ENCODE results near the gene NKX2-1.
"Not testable (repeated sequence)": the region's sequence is repeated elsewhere in the genome, so short reads cannot be mapped to it uniquely, and the experiment has no call there.

Gene NKX2-1

DNA sequence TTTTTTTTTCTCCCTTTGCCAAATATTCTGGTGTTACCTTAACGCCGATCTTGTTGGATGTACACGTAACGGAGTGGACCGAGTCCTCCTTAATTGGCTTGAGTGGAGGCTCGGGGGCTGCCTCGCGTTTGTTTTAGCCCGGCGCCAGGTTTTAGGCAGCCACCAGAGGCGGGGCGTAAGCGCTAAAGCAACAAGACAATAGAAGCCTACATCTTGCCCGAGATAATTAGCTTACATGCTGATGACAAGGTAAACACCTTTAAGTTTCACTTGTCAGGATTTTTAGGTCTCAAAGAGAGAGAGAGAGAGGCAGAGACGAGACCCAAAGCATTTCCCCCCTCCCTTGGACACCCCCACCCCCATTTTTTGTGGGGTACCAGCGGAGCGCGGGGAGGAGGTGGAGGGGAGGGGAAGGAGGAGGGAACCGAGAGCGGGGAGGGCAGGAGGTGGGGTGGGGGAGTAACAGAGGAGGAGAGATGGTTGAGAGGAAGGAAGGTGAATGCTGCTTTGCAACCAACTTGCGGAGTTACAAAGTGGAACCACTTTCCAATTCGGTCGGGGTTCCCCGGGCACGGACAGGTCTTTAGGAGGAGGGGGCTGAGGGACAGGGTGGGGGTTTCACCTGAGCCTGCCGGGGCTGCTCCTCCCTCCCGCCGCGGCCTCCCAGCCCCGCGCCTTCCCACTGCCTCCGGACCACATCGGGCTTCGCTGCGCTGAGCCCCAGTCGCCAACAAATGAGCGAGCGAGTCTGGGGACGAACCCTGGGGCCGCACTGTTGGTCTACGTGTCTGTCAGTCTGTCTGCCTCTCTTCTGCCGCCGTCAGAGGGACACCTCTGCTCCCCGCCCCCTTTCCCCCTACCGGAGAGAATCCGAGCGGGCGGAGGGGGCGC lies at the start of gene NKX2-1:
Gene NKX2-1, minus strand, starts transcription at position 802 of the 891 bp plus-strand sequence. Its CDS starts 103 bp downstream, at position 699.
- no peak for DNase-seq (ENCODE audit: low spot score)

DNA sequence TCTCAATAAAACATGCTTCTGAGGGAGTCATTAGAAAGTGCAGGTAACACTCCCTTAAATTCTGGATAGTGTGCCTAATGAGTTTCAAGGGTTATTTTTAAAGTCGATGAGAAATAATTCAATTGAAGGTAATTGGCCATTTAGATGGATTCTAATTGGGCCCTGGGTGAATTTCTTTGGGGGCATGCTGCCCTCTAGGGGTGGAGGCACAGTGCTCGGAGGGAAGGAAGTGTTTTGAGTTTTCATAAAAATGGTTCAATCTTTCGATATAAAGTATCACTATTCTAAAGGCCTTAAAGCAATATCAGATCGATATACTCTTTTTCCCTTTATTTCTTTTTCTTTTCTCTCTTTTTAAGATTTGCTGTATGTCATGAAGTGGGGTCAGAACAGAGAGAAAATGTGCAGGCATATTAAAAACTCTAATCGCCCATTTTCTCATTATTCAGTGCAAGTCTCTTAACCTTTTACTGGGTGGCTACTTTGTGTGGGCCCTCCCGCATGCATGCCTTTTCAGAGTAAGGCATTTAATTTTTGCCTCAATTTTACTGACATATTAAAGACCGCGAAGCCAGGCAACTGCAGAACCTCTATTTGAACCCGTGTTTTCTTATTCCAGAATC lies 36.9 kb upstream of the NKX2-1 start:
- peak; percentile 42 for DNase-seq (ENCODE audit: low spot score)

DNA sequence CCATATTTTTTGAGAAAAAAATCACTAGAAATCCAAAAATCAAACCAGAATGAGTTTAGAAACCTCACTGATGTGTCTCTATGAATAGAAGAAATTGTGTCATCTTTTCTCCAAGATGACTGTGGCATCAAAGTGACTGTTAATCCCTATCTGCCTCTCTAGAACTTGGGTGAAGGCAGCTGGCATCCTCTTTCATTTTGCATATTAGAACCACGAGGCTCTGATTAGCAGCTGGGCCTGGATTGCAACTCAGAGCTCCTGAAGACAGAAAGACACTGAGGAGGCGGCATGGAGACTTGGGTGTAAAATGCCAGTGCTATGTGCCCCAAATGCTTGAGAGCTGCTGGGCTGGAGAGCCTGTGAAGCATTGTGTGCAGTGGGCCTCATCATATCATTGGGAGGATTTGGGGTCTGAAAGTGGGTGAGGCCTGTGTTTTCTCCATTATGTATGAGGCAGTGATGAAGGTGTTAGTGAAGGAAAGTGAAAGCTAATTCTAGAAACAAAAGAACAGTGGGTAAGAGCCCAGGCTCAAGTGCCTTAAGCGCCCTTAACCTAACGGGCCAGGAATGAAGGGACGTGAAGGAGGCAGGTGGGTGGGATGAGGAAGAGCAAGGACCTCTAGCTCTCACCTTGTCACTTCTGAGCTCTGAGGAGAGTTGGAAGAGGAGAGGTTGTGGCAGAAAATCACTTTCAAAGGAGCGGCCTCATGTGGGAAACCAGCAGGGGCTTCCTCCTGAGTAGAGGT lies 36.1 kb upstream of the NKX2-1 start:
- DNase-seq (ENCODE audit: low spot score), result no peak

DNA sequence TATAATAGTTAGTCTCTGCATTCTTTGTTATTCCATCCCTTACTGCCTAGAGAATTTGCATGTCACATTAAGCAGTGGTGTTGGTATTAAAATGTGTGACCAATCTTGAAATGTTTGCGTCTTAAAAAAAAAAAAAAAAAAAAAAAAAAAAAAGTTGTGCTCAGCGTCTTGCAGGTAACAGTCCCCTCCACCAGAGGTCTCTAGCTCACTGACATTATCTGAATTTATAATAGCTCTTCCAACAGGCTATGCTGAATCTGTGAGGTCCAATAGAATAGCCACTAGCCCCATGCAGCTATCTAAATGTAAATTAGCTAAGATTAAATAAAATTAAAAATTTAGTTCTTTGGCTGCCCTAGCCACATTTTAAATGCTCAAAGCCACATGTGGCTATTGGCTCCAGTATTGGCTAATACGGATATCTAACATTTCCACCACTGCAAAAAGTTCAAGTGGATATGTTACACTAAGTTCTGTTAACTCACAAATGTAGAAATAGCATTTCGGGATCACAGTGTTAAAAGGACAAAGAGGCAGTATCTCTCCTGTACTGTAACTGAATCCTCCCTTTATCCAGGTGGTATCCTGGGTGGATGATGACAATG lies 33.7 kb upstream of the NKX2-1 start:
- peak; percentile 6 for DNase-seq (ENCODE audit: low spot score)

DNA sequence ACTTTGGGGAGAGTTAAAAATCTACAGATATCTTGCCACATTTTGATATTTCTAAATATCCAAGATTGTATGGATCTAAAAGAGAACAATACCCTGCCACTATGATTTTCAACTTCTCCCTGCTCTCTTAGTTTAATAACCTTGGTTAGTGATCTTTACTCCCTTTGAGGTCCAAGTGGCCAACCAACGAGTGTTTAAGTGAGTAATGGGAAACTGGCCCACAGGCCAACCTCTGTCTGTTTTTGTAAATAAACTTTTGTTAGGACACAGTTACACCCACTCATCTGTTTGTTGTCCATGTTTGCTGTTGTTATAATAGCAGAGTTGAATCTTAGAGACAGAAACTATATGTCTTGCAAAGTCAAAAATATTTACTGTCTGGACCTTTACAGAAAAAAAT lies 30.9 kb upstream of the NKX2-1 start:
- DNase-seq (ENCODE audit: low spot score), result no peak

DNA sequence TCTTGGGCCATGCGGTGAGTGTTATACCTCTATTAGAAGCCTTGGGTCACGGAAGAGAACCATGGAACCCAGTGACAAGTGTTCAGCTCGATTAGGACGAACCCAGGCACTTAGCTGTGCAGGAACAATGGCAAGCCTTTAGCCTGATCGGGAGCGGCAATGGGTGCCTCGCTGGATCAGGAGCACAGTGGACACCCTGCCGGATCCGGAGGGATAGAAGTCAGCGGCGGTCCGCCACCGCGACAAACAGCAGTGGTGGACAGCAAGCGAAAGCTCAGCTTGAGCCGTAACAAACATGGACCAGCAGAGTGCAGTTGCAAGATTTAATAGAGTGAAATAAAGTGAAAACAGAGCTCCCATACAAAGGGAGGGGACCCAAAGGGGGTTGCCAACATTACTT lies 24.2 kb upstream of the NKX2-1 start:
- DNase-seq (ENCODE audit: low spot score), result not testable (repeated sequence)

DNA sequence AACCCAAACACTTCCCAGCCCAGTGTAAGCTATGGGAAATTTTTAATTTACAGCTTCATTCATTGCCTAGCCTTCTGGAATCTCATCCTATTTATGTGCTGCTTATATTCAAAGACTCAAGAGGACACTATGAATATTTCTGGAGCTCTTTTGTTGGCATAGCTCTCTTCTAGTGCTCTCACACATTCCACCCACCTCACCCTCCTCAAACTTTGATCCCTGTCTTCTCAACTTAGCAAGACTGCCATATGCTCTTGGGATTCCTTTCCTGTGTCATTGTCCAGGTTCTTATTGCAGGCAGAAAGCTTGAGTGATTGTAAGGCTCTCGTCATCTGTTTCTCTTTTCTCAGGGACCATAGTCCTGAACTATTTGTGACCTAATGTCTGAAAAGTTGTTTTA lies 18.0 kb upstream of the NKX2-1 start:
- DNase-seq (ENCODE audit: low spot score), result no peak

DNA sequence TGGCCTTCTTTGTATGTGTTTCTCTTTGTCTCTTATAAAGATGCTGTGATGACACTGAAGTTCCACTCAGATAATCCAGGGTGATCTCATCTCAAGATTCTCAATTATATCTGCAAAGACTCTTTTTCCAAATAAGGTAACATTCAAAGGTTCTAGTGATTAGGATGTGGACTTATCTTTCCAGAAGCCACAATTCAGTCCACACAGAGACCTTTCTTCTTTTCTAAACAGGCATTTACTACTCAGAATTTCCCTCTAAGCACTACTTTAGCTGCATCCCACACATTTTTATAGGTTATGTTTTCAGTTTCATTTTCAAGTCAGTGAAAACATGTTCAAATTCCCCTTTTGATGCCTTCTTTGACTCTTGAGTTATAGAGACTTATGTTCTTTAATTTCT lies 9.0 kb upstream of the NKX2-1 start:
- no peak for DNase-seq (ENCODE audit: low spot score)

DNA sequence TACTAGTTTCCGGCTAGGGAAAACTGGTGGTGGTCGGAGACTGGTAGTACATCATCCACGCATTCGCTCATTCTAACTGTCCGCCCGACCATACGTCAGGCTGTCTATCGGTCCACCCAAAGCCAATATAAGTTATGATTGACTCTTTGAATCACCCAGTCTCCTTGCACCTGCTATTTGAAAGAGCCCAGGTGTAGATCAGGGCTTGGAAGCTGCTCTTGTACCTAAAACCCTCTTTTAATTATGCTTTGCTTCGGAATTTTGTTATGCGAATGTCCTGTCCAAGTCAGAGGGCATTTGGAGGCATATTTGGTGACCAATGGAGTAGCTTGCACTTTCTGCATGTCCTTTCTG lies 5.7 kb upstream of the NKX2-1 start:
- DNase-seq (ENCODE audit: low spot score), result no peak

DNA sequence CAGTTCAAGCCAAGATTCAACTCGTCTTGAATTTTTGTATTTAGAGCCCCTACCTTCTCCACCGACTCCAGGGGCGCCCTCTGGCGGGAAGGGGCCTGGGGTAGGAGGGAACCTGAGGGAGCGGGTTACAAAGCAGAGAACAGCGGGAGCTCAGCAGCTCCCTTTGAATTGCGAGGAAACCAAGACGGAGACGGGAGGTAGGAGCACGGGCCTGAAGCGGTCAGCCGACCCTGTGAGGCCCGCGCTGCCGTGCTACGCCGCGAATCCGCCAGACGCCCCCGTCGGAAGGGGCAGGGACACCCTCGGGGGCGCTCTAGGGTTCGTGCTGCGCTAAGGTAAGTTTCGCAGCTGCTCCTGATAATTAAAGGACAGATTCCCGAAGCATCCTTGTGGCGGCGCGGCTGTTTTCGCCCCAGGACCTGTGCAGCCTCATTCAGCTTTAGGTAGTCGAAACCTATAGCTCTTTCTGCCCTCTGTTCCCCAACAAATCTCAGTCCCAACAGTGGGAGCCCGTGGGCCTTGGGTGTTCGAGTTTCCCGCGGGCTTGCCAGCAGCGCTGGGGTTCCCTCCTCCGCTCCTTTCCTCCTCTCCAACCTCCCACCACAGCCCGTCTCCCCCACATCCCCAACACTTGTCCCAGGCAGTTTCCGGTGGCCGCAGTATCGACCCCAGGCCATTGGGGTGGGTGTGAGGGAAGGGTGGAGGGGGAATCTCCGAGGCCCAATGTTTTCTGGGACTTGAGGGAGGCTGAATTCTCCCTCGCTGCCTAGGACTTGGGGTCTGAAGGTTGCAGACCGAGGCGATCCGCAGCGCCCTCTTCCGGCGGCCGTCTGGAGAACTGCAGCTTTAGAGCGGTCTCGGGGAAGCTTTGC lies 5.1 kb upstream of the NKX2-1 start:
- no peak for DNase-seq (ENCODE audit: low spot score)

DNA sequence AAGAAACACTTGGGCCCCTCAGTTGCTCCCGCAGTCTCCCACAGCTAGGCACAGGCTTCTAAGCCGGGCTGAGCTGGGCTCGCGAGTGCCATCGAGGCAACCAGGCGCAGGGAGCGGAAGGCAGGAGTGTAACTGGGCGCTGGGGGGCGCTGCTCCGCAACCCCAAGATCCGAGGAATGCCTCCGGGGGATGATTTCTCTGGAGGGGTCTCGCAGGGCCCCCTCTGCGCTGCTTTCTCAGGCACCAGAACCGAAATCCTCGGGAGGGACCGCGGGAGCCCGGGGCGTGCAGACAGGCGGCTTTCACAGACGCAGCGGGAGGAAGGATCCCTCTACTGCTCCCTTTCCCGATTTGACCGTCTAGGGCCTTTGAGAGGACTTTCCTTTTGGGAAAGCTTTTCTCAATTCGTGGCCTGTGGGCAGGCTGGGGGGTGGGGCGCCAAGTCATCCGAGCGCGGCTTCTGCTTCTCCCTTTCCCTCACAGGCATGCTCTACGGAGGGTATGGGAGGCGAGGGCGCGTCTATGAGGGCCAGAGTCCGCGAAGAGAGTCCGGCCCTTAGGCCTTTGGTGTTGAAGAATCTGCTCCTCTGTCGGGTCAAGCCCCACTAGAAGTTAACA lies 4.3 kb upstream of the NKX2-1 start:
- no peak for DNase-seq (ENCODE audit: low spot score)

DNA sequence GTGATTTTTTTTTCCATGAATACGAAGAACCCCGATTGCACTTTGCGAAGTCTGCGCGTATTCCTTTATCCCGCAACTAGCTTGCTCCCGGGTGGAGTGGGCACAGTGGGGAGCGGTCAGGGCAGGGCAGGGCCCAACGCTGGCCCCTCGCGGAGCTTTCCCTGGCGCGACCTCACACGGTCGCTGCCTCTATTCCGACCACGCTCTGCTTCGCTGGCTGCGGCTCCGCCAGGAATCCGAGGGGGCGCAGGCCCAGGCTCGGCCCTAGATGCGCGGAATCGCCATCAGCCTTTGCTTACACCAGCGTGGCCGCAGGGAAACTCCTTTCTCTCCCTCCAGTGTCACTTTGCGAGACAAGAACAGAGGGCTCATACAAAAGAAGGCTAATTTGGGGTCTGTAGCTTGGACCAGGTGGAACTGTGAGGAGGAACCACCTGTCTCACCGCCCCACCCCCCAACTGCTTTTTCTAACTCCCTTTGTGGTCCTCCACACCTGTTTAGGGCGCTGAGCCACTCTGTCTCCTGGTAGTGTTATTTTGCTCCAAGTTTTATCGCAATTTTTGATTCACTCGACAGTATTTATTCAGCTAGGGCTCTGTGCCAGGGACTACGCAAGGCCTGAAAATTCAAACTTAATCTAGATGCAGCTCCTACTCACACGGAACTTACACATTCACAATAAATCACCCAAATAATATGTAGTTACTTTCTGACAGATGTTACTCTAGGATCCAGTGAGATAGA lies 3.1 kb upstream of the NKX2-1 start:
- DNase-seq (ENCODE audit: low spot score), result no peak

DNA sequence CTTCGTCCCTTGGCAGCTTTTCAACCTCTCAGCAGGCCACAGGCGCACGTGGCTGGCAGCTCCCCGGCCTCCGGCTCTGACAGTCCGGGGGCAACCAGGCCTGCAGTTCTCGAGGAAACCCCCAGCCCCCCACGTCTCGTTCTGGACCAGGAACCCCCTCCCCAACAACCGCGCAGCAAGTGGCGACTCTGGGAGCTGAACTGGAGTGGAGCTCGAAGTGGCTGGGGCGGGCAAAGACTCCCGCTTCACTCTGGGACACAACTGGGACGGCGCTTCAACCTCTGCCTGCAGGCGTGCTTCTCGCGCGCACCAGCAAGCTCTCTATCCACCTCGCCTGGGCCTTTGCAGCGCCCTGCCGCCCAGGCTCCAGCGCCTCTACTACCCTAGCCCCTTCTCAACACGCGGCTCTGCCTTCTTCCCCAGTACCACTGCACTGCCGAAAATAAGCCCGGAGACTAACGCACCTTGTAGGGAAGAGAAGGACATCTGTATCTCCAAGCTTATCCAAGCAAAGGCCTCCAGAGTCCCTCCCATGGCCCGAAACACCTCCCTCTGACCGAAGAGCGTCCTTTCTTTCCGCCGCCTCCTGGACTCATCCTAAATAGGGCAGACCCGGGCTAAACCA lies 2.4 kb upstream of the NKX2-1 start:
- no peak for DNase-seq (ENCODE audit: low spot score)

DNA sequence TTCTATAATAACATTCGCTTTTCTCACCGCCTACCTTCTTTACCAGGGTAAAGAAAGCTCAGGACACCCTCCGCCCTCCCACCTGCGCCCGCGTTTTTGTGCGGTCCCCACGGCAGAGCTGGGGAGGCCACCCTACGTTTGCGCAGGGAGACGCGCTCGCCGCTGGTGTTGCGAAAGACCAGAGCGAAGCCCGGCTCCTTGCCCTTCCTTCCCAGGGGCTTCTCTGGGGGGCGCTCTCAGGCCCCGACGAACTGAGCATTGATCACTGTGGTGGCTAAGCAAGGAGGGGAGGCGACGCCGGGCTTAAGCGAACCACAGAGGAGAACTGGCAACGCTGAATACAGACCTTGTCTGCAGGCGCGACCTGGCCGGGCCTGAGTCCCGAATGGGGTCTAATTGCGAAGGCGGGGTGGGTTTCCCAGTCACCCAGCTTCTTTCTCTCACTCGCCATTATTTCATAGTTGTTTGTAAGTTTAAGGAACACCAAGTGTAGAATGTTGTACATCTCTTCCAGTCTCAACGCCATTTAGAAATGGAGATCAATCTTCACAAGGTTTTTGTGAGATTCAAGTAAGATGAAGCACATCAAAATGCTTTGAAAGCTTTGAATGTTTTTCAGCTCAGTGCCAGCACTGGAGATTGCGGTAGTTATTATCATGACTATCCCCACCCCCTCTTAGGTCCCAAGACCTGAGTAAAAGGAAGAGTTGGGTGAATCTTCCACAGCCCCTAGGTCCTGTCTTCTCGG lies 1.7 kb upstream of the NKX2-1 start:
- DNase-seq (ENCODE audit: low spot score), result no peak

DNA sequence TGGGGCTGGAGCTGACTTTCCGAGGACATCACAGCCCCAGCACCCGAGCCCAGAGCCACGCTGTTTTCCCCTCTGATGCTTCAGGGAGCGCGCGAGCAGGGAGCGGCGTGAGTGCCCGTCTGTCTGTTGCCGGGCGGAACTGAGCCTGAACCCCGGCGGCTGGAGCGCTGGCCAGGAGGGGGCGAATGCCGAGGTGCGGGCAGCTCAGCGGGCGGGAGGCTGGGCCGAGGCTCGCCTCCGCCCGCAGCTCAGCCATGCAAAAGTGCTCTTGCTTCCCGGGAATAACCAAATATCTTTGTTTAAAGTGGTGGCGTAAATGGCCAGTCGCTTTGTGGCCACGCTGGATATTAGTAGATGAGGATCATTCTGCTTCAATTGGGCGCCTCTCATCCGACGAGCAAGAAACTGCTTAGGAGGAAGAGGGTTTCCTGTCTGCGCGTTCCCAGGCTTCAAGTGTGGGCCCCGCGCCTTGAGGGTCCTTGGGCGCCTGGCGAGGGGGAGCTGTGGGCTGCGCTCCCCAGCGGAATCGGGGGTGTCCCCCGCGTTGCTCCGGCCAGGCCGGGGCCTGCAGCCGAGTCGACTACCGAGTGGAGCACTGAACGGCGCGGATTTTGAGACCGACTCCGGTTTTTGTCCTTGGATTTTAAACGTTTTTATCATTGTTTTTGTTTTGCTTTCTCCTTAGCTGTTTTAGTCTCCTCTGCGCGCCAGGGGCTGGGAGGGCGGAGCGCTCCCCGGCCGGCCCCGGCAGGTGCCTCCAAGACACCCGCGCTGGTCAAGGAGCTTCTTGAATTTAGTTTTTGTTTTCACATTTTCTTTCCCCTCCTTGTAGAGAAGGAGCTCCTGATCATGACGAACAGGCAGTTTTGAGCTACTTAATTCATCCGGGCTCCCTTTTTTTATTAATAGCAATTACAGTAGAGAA lies 831 bp upstream of the NKX2-1 start:
- no peak for DNase-seq (ENCODE audit: low spot score)

DNA sequence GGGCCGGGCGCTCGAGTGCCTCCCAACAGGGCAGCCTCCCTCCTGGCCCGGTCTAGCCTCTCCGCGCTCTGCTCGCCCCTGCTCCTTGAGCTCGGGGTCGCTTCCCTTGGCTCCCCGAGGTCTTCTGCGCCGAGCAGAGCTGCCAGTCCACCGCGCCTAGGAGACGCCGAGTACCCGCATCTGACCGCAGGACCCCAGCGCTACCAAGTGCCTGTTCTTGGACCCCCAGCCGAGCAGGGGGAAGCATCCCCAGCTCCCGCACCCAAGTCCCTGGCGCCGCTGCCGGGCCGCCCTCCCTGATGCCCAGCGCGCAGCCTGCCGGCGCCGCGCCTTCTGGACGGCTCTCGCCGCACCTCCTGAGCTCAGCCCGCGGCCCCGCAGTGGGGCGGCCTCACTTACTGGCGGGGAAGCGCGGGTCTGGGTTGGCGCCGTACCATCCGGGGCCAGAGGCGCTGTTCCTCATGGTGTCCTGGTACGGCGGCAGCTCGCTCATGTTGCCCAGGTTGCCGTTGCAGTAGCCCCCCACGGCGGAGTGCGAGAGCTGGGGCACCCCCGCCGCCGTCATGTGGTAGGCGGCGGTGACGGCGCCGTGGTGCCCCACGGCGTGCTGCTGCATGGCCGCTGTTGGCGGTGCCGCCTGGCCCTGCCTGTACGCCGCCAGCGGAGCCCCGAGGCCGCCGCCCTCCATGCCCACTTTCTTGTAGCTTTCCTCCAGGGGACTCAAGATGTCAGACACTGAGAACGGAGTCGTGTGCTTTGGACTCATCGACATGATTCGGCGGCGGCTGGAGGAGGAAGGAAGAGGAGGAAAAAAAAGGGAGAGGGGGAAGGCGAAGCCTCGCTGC lies 1.2 kb downstream of the NKX2-1 start:
- DNase-seq (ENCODE audit: low spot score), result no peak

DNA sequence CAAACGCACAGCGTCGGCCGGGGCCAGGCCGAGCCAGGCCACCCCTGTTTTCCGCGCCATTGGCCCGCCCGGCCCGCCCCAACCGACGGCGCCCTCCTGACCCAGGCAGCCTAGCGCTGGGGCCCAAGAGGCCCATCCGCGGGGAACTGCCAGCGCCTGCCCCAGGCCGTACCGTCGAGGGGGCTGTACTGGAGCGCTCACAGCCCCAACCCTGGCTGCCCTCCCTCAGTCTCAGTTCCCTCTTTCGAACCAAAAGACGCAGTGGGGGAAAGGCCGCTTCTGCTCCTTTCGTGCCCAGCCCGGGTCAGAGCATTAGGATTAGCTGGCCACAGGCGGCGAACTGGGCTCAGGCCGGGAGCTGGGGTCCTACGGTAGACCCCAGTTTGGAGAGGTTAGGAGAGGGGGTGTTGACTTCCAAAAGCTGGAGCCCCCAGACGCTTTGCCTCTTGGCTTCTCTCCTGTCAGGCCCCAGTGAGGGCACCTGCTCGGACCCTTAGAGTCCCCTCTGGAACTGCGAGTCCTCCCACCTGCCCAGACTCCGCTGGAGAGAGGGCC lies 1.9 kb downstream of the NKX2-1 start:
- no peak for DNase-seq (ENCODE audit: low spot score)
